RWPE1 (cell line): ENCODE results near the gene HDGF.

Experiments
- CTCF ChIA-PET: fragments of 350-600 bp; sonication (Branson Sonifier 250); formaldehyde crosslinking; extraction: SDS; loops from one replicate; lab custom pipeline; 2021; lab: Yijun Ruan, JAX
- POLR2A ChIA-PET: fragments of 400-600 bp; formaldehyde crosslinking; extraction: SDS; loops from one replicate; lab custom pipeline; 2020; ENCODE audit warnings: antibody characterized with exemption; ENCODE audit not compliant: low non-redundant PET; lab: Yijun Ruan, JAX
- DNase-seq: peaks from one replicate; pipeline ENCODE4 v3.0.0; 2012; ENCODE audit warnings: low spot score
- H3K27ac ChIP-seq: fragments of 450-650 bp; 2 replicates; pipeline ENCODE4 v1.5.1; 2017
- TF ChIP-seq, protein P1 (sequence below): fragments of 450-650 bp; conservative IDR thresholded peaks from 2 replicates; pipeline ENCODE4 v1.5.1; 2017; ENCODE audit warnings: low read depth, mild to moderate bottlenecking

HDGF gene

DNA sequence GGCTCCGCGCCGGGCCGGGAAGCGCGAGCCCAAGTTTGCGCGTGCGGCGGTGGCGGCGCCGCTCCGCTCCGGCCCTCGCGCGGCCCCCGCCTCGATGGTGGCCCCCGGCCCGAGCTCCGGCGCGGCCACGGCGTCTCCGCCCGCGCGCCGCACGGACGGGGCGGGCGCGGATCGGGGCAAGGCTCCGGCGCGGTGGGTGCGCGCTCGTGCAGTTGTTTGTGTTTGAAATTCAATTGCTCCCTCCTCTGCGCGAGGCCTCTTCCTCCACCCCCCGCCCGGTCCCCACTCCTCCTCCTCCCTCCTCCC lies at the start of gene HDGF:
TSS of gene HDGF (minus strand) at position 225 of the 306 bp plus-strand sequence. CDS start 246 bp downstream, outside the sequence.
- POLR2A ChIA-PET, result interaction anchor here (0.6 to 1.6 kb wide), 6 partner anchors 10 to 66 kb away, joined by 3 to 7 read pairs (median 4); partner anchors contain the start of gene PRCC
- no peak for DNase-seq
- CTCF ChIA-PET, result interaction anchor here (0.5 to 1.1 kb wide), 2 partner anchors 25 to 32 kb away, joined by 3 to 4 read pairs; no protein-coding TSS in a partner anchor
- TF ChIP-seq, protein P1, sequence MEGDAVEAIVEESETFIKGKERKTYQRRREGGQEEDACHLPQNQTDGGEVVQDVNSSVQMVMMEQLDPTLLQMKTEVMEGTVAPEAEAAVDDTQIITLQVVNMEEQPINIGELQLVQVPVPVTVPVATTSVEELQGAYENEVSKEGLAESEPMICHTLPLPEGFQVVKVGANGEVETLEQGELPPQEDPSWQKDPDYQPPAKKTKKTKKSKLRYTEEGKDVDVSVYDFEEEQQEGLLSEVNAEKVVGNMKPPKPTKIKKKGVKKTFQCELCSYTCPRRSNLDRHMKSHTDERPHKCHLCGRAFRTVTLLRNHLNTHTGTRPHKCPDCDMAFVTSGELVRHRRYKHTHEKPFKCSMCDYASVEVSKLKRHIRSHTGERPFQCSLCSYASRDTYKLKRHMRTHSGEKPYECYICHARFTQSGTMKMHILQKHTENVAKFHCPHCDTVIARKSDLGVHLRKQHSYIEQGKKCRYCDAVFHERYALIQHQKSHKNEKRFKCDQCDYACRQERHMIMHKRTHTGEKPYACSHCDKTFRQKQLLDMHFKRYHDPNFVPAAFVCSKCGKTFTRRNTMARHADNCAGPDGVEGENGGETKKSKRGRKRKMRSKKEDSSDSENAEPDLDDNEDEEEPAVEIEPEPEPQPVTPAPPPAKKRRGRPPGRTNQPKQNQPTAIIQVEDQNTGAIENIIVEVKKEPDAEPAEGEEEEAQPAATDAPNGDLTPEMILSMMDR, result no peak
- H3K27ac ChIP-seq, result peak within 1 kb of the TSS; percentile 99

DNA sequence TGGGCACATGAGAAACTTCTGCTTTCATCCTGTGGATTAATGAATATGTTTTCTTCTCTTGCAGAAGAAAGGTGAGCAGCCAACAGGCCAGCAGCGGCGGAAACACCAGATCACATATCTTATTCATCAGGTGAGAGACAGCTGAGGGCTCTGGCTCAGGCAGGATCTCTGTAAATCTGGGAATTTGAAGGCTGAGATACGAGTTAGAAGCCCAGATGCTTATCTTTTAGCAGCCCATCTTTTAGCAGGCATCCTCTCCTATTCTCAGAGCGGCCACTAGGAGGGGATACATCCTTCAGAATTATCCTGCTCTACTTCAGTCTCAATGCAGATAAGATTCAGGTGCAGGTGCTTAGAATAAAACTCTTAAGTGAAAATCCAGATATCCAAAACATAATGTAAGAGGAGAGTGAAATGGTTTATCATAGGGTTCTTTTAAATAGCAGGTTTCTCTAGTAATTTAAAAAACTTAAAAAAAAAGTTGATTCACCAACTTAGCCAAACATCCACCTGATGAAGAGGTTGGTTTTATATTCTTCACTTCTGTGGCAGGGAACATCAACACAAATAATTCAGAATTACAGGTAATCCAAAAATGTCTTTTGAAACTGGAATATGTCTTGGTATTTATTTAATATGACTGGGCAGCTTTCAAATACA lies 45.9 kb upstream of the HDGF start:
- ChIA-PET POLR2A (interaction anchor here (0.9 kb wide), 1 partner anchor 63 kb away, joined by 3 read pairs; the partner anchor contains the start of gene NTRK1), CTCF (interaction anchor here (1.0 to 3.6 kb wide), 5 partner anchors 60 to 131 kb away, joined by 3 to 29 read pairs (median 8); partner anchors contain the start of gene NTRK1)
- TF ChIP-seq, protein P1, result peak; percentile 81
- peak; percentile 67 for DNase-seq
- H3K27ac ChIP-seq, result no peak overlapping the region

DNA sequence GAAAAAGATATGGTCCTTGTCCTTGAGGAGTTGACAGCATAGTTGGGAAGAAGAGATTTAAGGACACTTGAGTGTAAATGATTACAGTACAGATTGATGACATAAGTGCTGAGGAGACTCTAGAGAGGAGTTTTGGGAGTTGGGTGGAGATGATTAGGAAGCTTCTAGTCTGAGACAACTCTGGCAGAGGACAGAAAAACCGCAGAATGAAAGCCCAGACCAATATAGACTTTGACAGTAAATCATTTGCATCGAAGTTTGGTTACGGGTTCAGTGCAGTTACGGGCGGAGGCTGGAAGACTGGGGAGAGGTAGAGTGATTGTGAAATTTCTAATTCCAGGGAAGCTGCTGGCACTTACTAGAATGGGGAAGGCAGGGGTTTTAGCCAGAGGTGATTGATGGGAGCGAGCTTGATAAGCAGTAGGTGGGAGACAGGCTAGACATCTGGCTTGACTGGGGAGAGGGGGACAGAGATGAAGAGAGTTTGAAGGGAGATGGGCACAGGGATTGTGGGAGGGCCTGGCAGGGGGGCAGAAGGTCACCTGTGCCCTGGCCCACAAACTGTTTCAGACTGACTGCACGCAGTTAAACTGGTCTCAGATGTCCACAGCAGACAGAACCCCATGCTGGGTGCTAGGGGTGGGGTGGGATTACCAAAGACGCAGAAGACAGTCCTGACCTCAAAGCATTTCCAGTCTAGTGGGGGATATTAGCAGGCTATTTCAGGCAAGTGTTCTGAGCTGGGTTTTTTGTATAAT lies 45.0 kb upstream of the HDGF start:
- CTCF ChIA-PET, result interaction anchor here (0.7 to 3.6 kb wide), 6 partner anchors 49 to 132 kb away, joined by 3 to 29 read pairs (median 6); partner anchors contain the start of genes ISG20L2, METTL25B and NTRK1
- POLR2A ChIA-PET, result no interaction called here
- H3K27ac ChIP-seq, result no peak overlapping the region
- TF ChIP-seq, protein P1, result no peak
- no peak for DNase-seq

DNA sequence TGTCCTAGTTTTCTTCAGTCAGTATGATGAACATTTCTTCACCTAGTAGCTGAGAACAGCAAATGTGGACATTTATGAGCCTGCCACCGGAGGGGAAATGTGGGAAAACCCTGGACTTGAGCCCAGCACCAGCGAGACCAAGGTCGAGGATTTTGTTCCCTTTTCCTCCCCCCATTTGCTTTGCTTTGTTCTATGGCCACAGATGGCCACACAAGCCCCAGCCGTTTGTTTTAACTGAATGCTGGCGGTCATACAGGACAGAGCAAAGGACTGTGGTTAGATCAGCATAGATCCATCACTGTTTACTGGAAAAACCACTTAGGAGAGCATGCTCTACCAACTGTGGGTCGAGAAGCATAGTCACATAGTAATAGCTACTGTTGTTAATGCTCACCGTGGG lies 44.3 kb upstream of the HDGF start:
- TF ChIP-seq, protein P1, result no peak
- H3K27ac ChIP-seq, result no peak overlapping the region
- CTCF ChIA-PET, result interaction anchor here (0.7 to 3.6 kb wide), 5 partner anchors 49 to 132 kb away, joined by 3 to 29 read pairs (median 5); partner anchors contain the start of genes ISG20L2, METTL25B and NTRK1
- POLR2A ChIA-PET, result no interaction called here
- DNase-seq, result no peak

DNA sequence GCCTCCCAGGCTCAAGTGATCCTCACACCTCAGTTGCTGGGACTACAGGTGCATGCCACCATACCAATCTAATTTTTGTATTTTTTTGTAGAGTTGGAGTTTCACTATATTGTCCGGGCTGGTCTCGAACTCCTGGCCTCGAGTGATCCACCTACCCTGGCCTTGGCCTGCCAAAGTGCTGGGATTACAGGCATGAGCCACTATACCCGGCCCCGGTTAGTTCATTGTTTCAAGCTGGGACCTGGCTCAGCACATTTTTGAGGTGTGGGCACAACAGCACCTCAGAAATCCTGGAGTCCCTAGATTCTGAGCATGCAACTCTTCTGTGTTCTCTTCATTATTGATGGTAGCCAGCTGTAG lies 43.9 kb upstream of the HDGF start:
- TF ChIP-seq, protein P1, result no peak
- no peak for DNase-seq
- ChIA-PET CTCF (interaction anchor here (0.8 to 3.6 kb wide), 4 partner anchors 65 to 133 kb away, joined by 4 to 29 read pairs (median 6); partner anchors contain the start of genes ISG20L2, METTL25B and NTRK1), POLR2A (no interaction called here)
- H3K27ac ChIP-seq, result no peak overlapping the region
